ACHN (cell line): ENCODE results near the gene USE1.

ENCODE experiments used
- DNase-seq: peaks from one replicate; pipeline ENCODE4 v3.0.0-alpha.2; 2015
- in situ Hi-C: cut with HindIII; loops from 2 replicates; pipeline ENCODE4 v1.10.0; 2017; ENCODE audit warnings: low sequenced_read_pairs, low pct_ligation_motif_present, low pct_unique_long_range_greater_than_20kb

Gene USE1

GRCh38 chr19:17245535-17245984, 30.4 kb downstream of the USE1 start, which contains the start of gene NR2F6:
Gene NR2F6, minus strand, starts transcription at chr19:17245919. Its CDS starts 699 bp downstream, at chr19:17245220.
- no peak for DNase-seq
- in situ Hi-C loops: no loop called here

- DNase-seq: peak; percentile 23
Measured at GRCh38 chr19:17246681-17247425, 31.7 kb downstream of the USE1 start.

GRCh38 chr19:17248011-17248776, 33.0 kb downstream of the USE1 start:
- in situ Hi-C loops: no loop called here
- no peak for DNase-seq

More at GRCh38 chr19:17246681-17247425, 31.7 kb downstream of the USE1 start:
- in situ Hi-C loops: no loop called here

GRCh38 chr19:17249887-17250548, 34.9 kb downstream of the USE1 start:
- DNase-seq: no peak
- in situ Hi-C loops: no loop called here

GRCh38 chr19:17254636-17255035, 39.5 kb downstream of the USE1 start:
- in situ Hi-C loops: no loop called here
- no peak for DNase-seq

GRCh38 chr19:17255150-17255621, 40.0 kb downstream of the USE1 start:
- DNase-seq: no peak

GRCh38 chr19:17256130-17256529, 41.0 kb downstream of the USE1 start:
- DNase-seq: no peak
- in situ Hi-C loops: no loop called here

More at GRCh38 chr19:17255150-17255621, 40.0 kb downstream of the USE1 start:
- in situ Hi-C loops: no loop called here

GRCh38 chr19:17259118-17259780, 44.1 kb downstream of the USE1 start:
- in situ Hi-C loops: no loop called here
- no peak for DNase-seq

- in situ Hi-C loops: no loop called here
- no peak for DNase-seq
Measured at GRCh38 chr19:17259934-17260333, 44.8 kb downstream of the USE1 start.

GRCh38 chr19:17260842-17261325, 45.7 kb downstream of the USE1 start:
- DNase-seq: peak; percentile 81
- in situ Hi-C loops: no loop called here

GRCh38 chr19:17262557-17262956, 47.4 kb downstream of the USE1 start:
- in situ Hi-C loops: no loop called here
- DNase-seq: no peak

- in situ Hi-C loops: no loop called here
Measured at GRCh38 chr19:17263712-17264640, 48.8 kb downstream of the USE1 start.

GRCh38 chr19:17264641-17264979, 49.5 kb downstream of the USE1 start, which contains the start of gene USHBP1:
Gene USHBP1, minus strand, starts transcription at chr19:17264745. Its CDS starts 446 bp downstream, at chr19:17264299.
- no peak for DNase-seq
- in situ Hi-C loops: no loop called here

More at GRCh38 chr19:17263712-17264640, 48.8 kb downstream of the USE1 start:
- DNase-seq: no peak

- in situ Hi-C loops: no loop called here
- no peak for DNase-seq
Measured at GRCh38 chr19:17266026-17266425, 50.9 kb downstream of the USE1 start.

- in situ Hi-C loops: no loop called here
- DNase-seq: no peak
Measured at GRCh38 chr19:17266589-17266974, 51.4 kb downstream of the USE1 start.

GRCh38 chr19:17266975-17267788, 52.0 kb downstream of the USE1 start, which contains the start of gene BABAM1:
Gene BABAM1, plus strand, starts transcription at chr19:17267443. Its CDS starts 1,364 bp downstream, at chr19:17268807.
- DNase-seq: peak; percentile 96
- in situ Hi-C loops: no loop called here
